ENCODE results near the gene OR51B2.

GRCh38 chr11:5301846-5302245, 22.3 kb downstream of the OR51B2 start, which contains the start of gene OR51B4:
- no peak for TF ChIP-seq MYC (IDR thresholded peaks at IDR 0.05; ENCODE audit: low read depth, low read length)
- TF ChIP-seq CTCF (IDR thresholded peaks at IDR 0.05; ENCODE audit: low read depth, low read length), result no peak
- TF ChIP-seq POLR2A (IDR thresholded peaks at IDR 0.05; ENCODE audit: extremely low read depth, insufficient read length), result no peak
- no peak for TF ChIP-seq MAX (IDR thresholded peaks at IDR 0.05; ENCODE audit: low read depth, low read length)
